HG03575 (cell line): ENCODE results near the gene PTPRM.
"Not testable (repeated sequence)": the region's sequence is repeated elsewhere in the genome, so short reads cannot be mapped to it uniquely, and the experiment has no call there.

Source experiments
- ATAC-seq: cut with Tn5 transposase; IDR thresholded peaks from one replicate; pipeline ENCODE4 v1.9.1; 2021; ENCODE audit not compliant: unreplicated experiment, insufficient number of reproducible peaks, low FRiP score; ENCODE audit errors: extremely low read depth

The PTPRM gene

DNA sequence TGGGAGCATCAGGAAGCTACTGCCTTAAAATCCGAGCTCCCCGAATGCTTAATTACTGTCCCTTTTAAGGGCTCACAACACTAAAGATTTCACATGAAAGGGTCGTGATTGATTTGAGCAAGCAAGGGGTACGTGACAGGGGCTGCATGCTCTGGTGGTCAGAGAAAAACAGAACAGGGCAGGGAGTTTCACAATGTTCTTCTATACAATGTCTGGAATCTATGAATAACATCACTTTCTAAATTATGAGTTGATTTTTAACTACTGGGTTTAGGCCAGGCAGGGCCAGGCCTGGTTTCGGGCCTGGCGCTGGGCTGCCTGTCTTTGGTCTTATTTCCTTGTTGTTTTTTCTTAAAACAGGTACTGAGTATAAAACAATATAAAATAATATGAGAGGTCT is 169.4 kb downstream of the PTPRM start:
- ATAC-seq, result not testable (repeated sequence)

DNA sequence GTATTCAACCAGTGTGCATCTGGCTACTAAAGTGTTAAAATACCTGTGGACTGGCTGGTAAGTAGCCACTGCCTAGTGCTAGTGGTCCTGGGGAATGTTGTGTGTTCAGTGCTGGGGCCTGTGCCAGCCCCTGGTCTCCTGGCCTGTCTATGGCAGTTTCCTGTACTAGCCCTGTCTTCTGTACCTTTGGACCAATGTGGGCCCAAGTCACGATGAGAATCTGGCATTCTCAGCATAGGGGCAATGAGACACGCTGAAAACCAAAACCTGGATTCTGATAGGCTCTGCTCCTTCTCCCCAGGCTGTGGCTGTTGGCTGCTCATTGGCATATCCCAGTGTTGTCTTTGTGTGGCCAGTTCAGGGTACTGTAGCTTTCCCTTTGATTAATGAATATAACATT is 170.4 kb downstream of the PTPRM start:
- no peak for ATAC-seq

GRCh38 chr18:7740821-7741220 is 173.7 kb downstream of the PTPRM start:
- no peak for ATAC-seq

GRCh38 chr18:7741640-7742039 is 174.5 kb downstream of the PTPRM start:
- ATAC-seq, result no peak

DNA sequence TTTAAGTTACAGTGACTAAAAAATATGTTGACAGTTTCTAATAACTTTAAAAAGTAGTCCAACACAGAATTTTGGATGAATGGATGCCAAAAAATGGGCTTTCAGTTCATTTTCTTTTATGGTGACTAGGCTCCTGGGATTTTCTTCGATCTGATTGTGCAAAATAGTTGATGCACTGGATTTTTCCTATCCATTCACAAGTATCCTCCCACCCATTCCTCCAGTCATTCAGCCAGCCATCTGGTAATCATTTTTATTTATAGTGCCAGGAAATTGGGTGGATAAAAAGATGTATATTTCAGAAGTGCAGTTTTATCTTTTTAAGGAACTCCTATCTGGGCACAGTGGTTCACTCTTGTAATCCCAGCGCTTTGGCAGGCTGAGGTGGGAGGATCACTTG is 175.1 kb downstream of the PTPRM start:
- no peak for ATAC-seq

DNA sequence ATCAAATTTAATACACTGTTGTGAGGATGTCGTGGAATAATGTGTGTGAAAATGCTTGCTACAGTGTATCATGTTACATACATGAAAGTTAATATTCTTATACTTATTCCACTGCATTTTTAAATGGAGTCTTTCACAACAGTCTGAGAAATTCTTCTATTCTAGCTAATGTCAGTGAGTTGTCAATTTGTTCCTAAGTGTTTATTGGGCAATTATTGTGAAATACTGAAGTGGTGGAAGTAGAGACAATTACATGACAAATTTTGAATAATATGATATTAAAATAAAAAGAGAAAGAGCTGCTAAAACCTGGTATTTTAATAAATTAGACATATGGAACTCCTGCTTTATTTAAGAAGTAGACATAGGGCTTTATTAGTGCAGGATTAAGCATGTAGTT is 176.1 kb downstream of the PTPRM start:
- no peak for ATAC-seq

DNA sequence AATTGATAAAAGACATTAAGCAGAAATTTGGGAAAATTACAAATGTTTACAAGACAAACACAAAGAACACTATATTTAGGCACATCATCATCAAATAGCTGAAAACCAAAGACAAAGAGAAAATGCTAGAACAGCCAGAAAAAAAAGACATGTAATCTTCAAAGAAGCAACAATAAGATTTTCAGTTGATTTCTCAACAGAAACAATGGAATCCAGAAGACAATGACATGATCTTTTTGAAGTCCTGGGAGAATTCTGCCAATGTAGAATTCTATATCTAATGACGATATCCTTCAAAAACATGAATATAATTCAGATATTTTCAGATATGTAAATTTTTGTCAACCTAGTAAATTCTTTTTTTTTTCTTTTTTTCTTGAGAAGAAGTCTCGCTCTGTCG is 179.0 kb downstream of the PTPRM start:
- ATAC-seq, result no peak

- no peak for ATAC-seq
Observed at GRCh38 chr18:7748251-7749007, 181.3 kb downstream of the PTPRM start.

DNA sequence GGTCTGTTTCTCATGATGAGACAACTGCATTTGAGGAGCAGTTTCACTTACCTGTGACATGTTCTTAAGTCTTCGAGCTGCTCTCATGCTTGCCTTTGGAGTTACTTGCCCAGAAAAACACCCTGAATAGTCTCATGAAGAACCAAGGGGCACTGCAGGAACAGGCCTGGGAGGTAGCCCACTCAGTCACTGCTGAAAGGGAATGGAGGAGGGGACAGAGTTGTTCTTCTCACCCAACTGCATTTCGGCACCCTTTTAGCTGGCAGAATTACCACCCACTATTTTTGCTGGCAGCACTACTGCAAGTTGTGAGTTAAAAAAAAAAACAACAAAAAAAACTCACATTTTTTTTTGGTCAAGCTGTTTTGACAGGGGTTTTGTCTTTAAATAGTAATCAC is 181.9 kb downstream of the PTPRM start:
- ATAC-seq, result no peak

DNA sequence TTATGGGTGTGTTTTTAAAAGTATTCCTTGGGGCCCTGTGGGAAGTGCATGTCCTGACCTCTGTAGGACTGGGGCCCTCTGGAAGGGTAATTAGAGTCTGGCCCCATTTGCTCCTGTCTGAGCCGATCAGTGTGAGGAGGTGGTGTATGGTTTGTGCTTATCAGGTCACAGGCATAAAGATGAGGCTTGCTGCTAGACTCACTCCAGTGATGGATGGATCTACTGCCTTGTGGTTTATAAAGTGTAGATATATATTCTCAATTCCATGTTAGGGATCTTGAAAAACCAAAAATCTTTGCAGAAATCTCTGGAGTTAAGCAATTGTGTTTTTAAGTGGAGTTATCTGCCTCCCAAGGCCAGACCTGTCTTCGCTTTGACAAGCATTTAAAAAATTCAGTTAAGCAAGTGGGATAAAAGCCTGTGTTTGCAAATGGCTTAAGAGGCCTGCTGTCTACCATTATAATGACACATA is 182.4 kb downstream of the PTPRM start:
- ATAC-seq, result no peak

- no peak for ATAC-seq
Observed at GRCh38 chr18:7750095-7750663, 183.1 kb downstream of the PTPRM start.

- ATAC-seq, result no peak
Observed at GRCh38 chr18:7750966-7751365, 183.8 kb downstream of the PTPRM start.

- no peak for ATAC-seq
Observed at GRCh38 chr18:7754258-7754657, 187.1 kb downstream of the PTPRM start.

DNA sequence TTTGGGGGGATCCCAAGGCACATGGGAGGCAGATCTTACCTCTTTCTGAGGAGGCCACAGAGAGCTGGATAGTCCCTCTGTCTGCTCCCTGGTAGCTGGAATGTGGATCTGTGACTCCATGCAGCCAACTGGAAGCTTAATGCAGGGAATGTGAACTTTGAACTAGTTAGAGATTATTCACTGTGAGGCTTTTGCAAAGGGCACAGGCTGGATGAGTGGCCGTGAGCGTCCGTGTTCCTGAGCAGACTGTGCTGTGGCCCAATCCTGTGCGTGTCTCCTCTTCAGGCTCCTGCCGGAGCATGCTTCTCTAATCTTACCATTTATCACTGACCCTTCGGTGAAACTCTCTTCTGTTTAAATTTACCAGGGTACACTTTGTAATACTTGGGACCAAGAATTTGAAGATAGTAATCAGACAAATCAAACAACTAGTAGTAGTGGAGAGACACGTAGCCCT is 187.6 kb downstream of the PTPRM start:
- no peak for ATAC-seq

GRCh38 chr18:7755753-7756475 is 188.8 kb downstream of the PTPRM start:
- no peak for ATAC-seq

DNA sequence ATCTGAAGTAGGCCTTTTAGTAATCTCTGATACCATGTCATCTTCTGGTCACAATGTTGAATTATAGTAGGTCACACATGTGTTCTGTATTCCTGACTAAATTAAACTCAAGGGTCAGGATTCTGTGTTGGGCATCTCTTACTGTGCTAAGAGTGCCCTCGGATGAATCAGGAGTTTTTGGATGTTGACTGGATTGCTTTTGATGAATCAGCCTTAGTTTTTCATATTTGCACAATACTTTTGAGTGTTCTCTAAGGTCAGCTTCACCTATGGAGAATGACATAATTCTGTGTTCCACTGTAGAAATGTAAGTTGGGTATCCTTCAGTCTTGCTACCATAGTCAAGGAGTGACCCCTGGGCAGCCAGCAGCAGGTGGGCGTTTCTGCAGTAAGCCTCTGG is 190.1 kb downstream of the PTPRM start:
- no peak for ATAC-seq

DNA sequence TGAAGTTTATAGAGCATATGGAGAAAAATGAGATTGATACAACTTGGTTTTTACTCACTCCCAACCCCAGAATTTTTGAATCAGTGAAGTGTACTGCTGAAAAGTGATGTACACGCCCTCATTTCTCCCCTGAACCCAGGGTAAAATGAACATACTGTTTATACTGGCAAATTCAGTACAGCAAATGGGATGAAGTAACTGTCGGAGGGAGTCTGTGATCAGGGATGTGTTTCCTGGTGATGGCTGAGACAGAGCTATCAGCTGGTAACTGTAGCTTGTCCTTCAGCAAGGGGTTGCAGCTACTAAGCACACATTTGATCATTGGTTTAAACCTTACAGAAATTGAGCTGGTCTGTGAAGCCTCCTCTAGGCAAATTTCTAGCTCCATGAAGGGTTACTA is 191.6 kb downstream of the PTPRM start:
- no peak for ATAC-seq

- ATAC-seq, result no peak
Observed at GRCh38 chr18:7760967-7761948, 194.1 kb downstream of the PTPRM start.

DNA sequence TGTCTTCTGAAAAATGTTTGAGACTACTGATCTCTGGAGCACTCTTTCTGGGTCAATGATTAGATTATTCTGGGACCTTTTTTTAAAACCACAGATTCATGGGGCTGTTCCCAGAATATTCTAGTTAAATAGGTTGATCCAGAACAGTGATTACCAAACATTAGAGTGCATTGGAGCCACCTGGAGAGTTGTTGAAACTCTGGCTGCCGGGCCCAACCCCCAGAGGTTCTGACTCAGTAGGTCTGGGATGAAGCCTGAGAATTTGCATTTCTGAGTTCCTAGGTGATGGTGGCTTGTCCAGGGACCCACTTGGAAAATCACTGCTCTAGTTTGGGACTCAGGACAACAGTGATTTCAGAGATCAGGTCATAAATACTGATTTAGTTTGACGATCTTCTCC is 197.3 kb downstream of the PTPRM start:
- no peak for ATAC-seq
